Activated CD4-positive, CD25-positive, alpha-beta regulatory T cell (primary cell): ENCODE results near the gene POLDIP3.

ENCODE experiments used
- DNase-seq, 4 experiments: peaks; one replicate each; lab custom pipeline; 2025; lab: John Stamatoyannopoulos, UW

The POLDIP3 gene

GRCh38 chr22:42642806-42643633 is 28.3 kb upstream of the POLDIP3 start:
- no peak for DNase-seq

DNA sequence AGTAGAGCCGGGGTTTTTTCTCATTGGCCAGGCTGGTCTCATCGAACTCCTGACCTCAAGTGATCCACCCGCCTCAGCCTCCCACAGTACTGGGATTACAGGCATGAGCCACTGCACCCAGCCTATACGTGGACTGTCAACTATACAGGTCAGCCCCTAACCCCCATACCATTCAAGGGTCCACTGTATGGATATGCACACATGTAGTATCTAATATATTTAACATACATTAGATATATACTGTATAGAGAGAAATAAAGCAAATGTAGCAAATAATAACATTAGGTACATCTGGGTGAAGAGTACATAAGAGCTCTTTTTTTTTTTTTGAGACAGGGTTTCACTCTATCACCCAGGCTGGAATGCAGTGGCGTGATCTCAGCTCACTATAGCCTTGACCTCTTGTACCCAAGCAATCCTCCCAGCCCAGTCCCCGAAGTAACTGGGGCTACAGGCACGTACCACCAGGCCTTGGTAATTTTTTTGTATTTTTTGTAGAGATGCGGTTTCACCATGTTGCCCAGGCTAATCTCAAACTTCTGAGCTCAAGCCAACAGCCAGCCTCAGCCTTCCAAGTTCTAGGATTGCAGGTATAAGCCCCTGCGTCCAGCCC is 27.2 kb upstream of the POLDIP3 start:
- no peak for DNase-seq

- no peak for DNase-seq
These were observed 25.0 kb upstream of the POLDIP3 start for GRCh38 chr22:42639541-42640241.

DNA sequence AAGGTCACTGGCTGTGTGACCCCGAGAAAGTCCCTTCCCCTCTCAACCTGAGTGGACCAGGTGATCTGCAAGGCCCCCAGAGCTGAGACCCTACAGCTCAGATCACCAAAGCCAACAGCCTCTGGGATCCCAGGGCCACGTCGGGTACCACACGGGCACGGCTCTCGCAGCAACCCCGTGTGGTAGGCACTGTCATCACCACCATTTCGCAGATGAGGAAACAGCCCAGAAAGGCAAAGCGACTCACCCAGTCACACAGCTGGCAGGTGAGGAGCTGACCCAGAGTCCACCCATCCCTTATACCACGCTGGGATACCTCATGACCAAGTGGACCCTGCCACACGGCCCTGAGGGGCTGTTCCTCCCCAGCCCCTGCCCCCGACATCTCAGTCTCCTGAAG is 22.9 kb upstream of the POLDIP3 start:
- no peak for DNase-seq

DNA sequence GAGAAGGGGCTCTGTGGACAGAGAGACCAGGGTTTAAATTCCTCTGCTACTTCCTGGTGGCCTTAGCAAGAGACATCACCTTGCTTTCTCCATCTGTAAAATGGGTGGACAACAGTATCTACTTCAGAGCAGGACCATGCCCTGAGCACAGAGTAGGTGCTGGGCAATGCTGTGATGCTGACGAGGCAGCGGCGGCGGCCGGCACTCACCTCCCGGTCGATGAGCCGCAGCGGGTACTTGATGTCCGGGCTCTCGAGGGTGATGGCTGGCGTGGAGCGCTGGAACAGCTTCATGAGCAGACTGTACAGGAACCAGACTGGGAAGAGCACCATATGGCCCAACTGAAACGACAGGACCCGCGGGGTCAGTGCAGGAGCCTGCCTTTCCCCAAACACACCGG is 21.8 kb upstream of the POLDIP3 start:
- DNase-seq: no peak

DNA sequence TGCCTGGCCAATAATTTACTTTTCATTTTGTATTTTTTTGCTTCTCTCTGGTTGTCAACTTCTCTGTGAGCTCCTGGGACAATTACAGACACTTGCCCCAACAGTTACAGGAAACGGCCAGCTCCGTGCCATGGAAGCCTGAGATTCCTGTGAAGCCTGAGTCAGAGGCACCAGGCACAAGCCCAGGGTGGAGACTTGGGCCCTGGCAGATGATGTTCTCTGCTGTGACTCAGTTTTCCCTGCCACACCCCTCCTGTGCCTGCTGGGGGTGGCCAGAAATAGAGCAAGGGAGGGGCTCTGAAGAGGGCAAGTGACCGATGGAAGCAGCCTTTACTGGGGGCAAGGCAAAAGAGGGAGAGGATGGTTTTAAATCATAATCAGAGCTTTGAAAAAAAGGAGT is 20.8 kb upstream of the POLDIP3 start:
- no peak for DNase-seq

DNA sequence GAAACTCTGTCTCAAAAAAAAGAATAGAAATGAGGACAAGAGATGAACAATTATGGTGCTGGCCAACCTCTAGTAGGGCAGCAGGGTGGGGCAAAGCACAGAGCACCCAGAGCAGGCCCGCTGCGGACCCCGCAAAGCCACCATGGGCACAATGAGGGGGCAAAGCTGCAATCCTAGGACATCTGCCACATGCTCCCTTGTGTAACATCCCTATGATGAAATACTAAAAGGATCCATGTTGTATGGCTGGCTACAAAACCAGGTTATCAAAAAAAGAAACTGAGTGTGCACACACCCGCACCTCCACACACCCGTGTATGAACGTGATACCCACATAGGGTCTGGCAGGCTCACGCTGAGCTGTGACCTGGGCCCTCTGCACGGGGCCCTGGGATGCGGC is 18.3 kb upstream of the POLDIP3 start:
- DNase-seq: no peak

- no peak for DNase-seq
These were observed 17.4 kb upstream of the POLDIP3 start for GRCh38 chr22:42632096-42632495.

DNA sequence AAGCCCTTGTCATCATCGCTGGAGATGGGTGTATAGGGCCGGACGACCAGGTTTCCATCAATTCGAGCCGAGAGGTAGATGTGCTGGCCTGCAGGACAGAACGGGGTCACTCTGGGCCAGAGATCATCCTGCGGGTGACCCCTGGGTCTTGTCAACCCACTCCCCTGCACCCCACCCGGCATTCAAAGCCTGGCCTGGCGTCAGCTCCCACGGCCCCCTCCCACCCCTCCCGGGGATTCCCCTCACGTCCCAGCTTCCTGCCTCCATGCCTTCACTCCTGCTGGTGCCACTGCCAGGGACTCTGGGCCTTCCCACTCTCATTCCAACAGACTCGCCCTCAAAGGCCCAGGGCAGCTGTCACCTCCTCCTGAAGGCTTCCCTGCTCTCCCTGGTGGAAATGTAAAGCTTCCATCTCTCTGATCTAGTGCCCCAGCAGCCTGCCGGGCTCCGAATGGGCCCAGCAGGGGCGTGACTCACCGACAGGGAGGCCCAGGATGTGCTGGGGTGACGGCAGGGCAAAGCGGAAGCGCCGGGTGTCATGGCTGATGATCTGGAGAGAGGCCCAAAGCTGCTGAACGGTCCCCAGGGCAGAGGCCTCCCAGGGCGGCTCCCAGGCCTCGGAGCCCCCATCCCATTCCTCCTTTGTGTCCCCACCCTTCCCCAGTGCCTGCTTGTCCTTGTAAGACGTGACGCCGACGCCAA is 16.4 kb upstream of the POLDIP3 start:
- no peak for DNase-seq

DNA sequence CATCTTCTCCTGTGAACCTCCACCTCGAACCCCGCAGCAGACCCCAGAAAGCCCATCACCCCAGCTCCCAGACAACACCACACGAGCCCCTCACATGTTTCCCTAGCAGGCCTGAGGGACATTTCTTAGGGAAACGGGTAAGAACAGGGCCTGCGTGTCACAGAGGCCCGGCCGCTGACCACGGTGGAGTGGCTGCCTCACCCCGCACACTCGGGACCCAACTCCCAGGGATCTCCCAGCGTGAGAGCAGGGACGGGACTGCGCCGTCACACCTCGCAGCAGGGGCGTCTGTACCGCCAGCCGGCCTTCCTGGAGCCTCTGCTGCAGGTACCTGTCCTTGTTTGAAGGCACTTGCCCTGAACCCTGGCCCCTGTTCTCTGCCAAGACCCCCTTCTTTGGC is 15.5 kb upstream of the POLDIP3 start:
- no peak for DNase-seq

GRCh38 chr22:42627981-42628380 is 13.3 kb upstream of the POLDIP3 start:
- no peak for DNase-seq

GRCh38 chr22:42626951-42627625 is 12.4 kb upstream of the POLDIP3 start:
- no peak for DNase-seq

GRCh38 chr22:42626431-42626830 is 11.7 kb upstream of the POLDIP3 start:
- DNase-seq: no peak

DNA sequence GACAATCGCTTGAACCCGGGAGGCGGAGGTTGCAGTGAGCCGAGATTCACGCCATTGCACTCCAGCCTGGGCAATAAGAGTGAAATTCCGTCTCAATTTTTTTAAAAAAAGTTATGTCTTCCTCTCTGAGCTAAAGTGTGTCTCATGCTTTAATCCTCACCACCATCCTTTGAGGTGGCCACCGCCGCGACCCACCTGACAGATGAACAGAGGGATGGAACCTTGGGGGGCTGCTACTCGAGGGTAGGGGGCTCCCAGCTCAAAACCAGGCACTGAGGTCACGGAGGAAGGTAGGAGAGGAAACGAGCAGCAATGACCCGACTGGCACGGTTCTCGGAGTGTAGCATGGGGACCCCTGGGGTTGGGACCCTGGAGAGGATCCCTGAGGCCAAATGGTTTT is 10.7 kb upstream of the POLDIP3 start:
- DNase-seq: no peak

- DNase-seq: no peak
These were observed 9.9 kb upstream of the POLDIP3 start for GRCh38 chr22:42624551-42625106.

DNA sequence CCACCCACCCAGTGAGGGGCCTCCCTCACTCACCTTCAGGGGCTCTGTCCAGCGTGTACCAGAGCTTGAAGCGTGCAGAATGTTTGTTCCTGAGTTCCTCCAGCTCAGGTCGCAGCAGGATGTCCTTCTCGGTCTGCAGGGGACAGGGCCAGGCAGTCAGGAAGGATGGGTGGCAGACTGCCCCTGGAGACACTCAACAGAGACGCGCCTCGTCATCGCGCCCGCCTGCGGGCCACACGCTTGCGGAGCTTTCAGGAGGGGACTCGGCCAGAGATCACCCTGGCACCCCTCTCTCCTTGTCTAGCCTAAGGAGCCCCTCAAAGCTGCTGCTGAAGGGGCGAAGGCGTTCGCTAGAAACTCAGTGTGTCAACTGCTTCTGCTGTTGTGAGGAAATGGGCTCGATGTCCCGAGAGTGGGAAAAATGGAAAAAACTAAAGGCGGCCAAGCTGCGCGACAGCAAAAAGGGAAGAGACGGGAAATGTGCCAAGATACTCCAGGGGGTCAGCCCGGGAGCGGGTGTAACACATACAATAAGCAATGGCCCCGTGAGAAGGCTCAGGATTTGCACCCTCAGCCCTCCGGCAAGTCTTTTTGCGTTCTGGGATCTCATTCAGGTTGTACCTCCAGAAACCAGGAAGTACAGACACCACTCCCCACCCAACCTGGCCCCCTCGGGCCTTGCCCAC is 9.2 kb upstream of the POLDIP3 start:
- DNase-seq: no peak

GRCh38 chr22:42623301-42623751 is 8.6 kb upstream of the POLDIP3 start:
- DNase-seq: no peak

DNA sequence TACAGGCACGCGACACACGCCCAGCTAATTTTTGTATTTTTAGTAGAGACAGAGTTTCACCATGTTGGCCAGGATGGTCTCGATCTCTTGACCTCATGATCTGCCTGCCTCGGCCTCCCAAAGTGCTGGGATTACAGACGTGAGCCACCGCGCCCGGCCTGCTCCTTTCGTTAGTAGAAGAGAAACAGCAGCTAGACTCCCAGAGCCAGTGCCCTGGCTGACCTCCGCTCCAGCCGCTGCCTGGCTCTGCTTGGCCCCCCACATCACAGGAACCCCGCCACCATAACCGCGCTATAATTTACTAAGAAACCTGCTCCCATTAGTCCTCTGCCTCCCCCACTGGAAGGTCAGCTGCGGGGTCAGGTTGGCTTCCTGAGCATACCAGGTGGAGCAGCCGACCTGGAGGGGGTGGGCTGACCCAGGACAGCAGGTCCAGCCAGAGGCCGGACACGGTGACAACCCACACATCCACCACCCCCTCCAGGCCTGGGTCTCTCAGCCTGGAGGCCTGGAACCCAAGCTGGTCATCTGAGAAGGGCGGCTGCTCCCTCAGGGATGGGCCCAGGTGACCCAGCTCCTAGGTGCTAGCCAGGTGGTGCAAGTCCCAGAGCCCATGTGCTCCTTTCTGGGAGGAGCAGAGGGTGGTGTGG is 7.5 kb upstream of the POLDIP3 start:
- no peak for DNase-seq

GRCh38 chr22:42621505-42622002 is 6.9 kb upstream of the POLDIP3 start:
- peak; percentile 20 to 40 (median 30) for DNase-seq

- no peak for DNase-seq
These were observed 5.4 kb upstream of the POLDIP3 start for GRCh38 chr22:42620084-42620483.
